B cell (primary cell): ENCODE data around the gene MOXD1. TPM values are rescaled to one million over a fixed set of nuclear protein-coding genes. Genes with fewer than 3 reads are reported as not detected.

Source experiments
- ATAC-seq: fragments of 200-7000 bp; cut with Tn5 transposase; one replicate; pipeline ENCODE4 v1.10.0; 2021; ENCODE audit warnings: low read depth, mild to moderate bottlenecking, moderate number of reproducible peaks, moderate library complexity
- CTCF ChIA-PET: fragments of 350-600 bp; sonication (Branson Sonifier 250); formaldehyde crosslinking; loops from one replicate; lab custom pipeline; 2021; ENCODE audit warnings: antibody characterized with exemption, inconsistent platforms; lab: Charles Lee
- POLR2A ChIA-PET: fragments of 350-600 bp; sonication (Branson Sonifier 250); formaldehyde crosslinking; loops from one replicate; lab custom pipeline; 2021; ENCODE audit warnings: antibody characterized with exemption; lab: Charles Lee
- DNase-seq: peaks from one replicate; pipeline ENCODE4 v3.0.0; 2013
- H2AFZ ChIP-seq: 2 replicates; pipeline ENCODE4 v1.6.1; 2012; ENCODE audit warnings: mild to moderate bottlenecking, low read depth, low read length; ENCODE audit not compliant: insufficient read depth, poor library complexity, severe bottlenecking
- H3K27ac ChIP-seq, 2 donors: 1 replicate in 1 of 2; 2 replicates in 1 of 2; pipeline ENCODE4 v1.5.1; 2012 to 2013; ENCODE audit warnings: low read length in 2 of 2, mild to moderate bottlenecking in 2 of 2, moderate library complexity in 1 of 2
- H3K27me3 ChIP-seq, 4 experiments: fragments of 200-600 bp in 1 of 4; sonication (generic) in 1 of 4; replicated peaks in 1 of 4; 1 replicate in 2 of 4; 2 replicates in 2 of 4; pipeline versions ENCODE4 v1.6.1 to v1.7.0; 2013 to 2016; ENCODE audit warnings: low read length in 3 of 4, mild to moderate bottlenecking in 2 of 4, mixed read lengths in 1 of 4, moderate library complexity in 1 of 4; ENCODE audit not compliant: insufficient read depth in 4 of 4, control insufficient read depth in 3 of 4; ENCODE audit errors: control extremely low read depth in 1 of 4
- H3K36me3 ChIP-seq, 2 experiments: replicated peaks in 1 of 2; 1 replicate in 1 of 2; 2 replicates in 1 of 2; pipeline versions ENCODE4 v1.6.1 to v1.7.1; 2013; ENCODE audit warnings: low read length in 1 of 2; ENCODE audit not compliant: insufficient read depth in 2 of 2, control insufficient read depth in 1 of 2; ENCODE audit errors: control extremely low read depth in 1 of 2, extremely low read depth in 1 of 2
- H3K4me1 ChIP-seq, 2 donors: fragments of 200-600 bp in 1 of 2; sonication (generic) in 1 of 2; 1 replicate in 1 of 2; 2 replicates in 1 of 2; pipeline versions ENCODE4 v1.5.1 to v1.6.1; 2013 to 2017; ENCODE audit warnings: low read length in 2 of 2; ENCODE audit not compliant: control insufficient read depth in 2 of 2, insufficient read depth in 2 of 2
- H3K4me2 ChIP-seq: replicated peaks from 2 replicates; pipeline ENCODE3; 2012; ENCODE audit warnings: mild to moderate bottlenecking, low read depth, low read length; ENCODE audit not compliant: poor library complexity, severe bottlenecking
- H3K4me3 ChIP-seq, 5 experiments: fragments of 200-600 bp in 1 of 5; sonication (generic) in 1 of 5; 1 replicate in 3 of 5; 2 replicates in 2 of 5; pipeline versions ENCODE4 v1.5.1 to v1.7.0; 2011 to 2016; ENCODE audit warnings: low read length in 4 of 5, mild to moderate bottlenecking in 4 of 5, low read depth in 2 of 5, control low read depth in 1 of 5, moderate library complexity in 1 of 5; ENCODE audit not compliant: insufficient read depth in 1 of 5; ENCODE audit errors: control extremely low read depth in 1 of 5, extremely low read depth in 1 of 5
- H3K79me2 ChIP-seq: fragments of 200-600 bp; sonication (generic); one replicate; pipeline ENCODE4 v1.6.0; 2016; ENCODE audit warnings: low read length; ENCODE audit not compliant: control insufficient read depth, insufficient read depth
- H3K9ac ChIP-seq: fragments of 200-600 bp; sonication (generic); 2 replicates; pipeline ENCODE4 v1.6.1; 2017; ENCODE audit warnings: mild to moderate bottlenecking, low read length, moderate library complexity
- H3K9me3 ChIP-seq, 3 donors: one replicate each; pipeline versions ENCODE4 v1.6.1 to v1.7.1; 2013; ENCODE audit warnings: low read length in 2 of 3; ENCODE audit not compliant: control insufficient read depth in 2 of 3, insufficient read depth in 1 of 3; ENCODE audit errors: control extremely low read depth in 1 of 3
- H4K20me1 ChIP-seq: 2 replicates; pipeline ENCODE4 v1.6.0; 2012; ENCODE audit warnings: mild to moderate bottlenecking, low read length; ENCODE audit not compliant: insufficient read depth, control insufficient read depth, poor library complexity, severe bottlenecking
- H3K27ac Mint-ChIP-seq: one replicate; pipeline ENCODE4 v1.8.0; 2021; ENCODE audit warnings: mixed read lengths
- H3K27me3 Mint-ChIP-seq: one replicate; pipeline ENCODE4 v1.8.0; 2021; ENCODE audit warnings: mixed read lengths
- H3K4me1 Mint-ChIP-seq: one replicate; pipeline ENCODE4 v1.8.0; 2021; ENCODE audit warnings: mixed read lengths
- H3K4me3 Mint-ChIP-seq: one replicate; pipeline ENCODE4 v1.8.0; 2021; ENCODE audit warnings: mixed read lengths
- H3K9me3 Mint-ChIP-seq: one replicate; pipeline ENCODE4 v1.8.0; 2022; ENCODE audit warnings: mixed read lengths; ENCODE audit not compliant: insufficient read depth
- CTCF ChIP-seq: fragments of 200-600 bp; IDR thresholded peaks from one replicate; pipeline ENCODE4 v1.8.0; 2022; ENCODE audit warnings: antibody characterized with exemption, mild to moderate bottlenecking
- EZH2 ChIP-seq: IDR thresholded peaks from 2 replicates; pipeline ENCODE4 v1.6.1; 2012; ENCODE audit warnings: borderline replicate concordance, low read depth, mild to moderate bottlenecking, moderate library complexity, low read length; ENCODE audit not compliant: insufficient read depth, poor library complexity, severe bottlenecking
- WGBS: methylation state at CpG from one replicate; pipeline ENCODE4 v1.1.5; 2013; ENCODE audit warnings: missing lambda C conversion rate; ENCODE audit not compliant: insufficient coverage; 5-methylcytosine and 5-hydroxymethylcytosine counted together
- intact Hi-C: fragments of 100-400 bp; cut with micrococcal nuclease; formaldehyde crosslinking; loops from one replicate; pipeline ENCODE4 v1.10.0; 2022
- polyA plus RNA-seq: library from polyadenylated mRNA; depleted of rRNA; stranded (reverse); fragments of >200 nt; gene quantifications from 2 replicates; pipeline ENCODE4 v1.2.3, GENCODE V29; 2012
- total RNA-seq, 2 donors: library from RNA; stranded (reverse); fragments of 120-200 nt in 1 of 2; gene quantifications; 1 replicate in 1 of 2; 2 replicates in 1 of 2; pipeline versions ENCODE4 v1.2.3 to v1.2.4, GENCODE V29; 2013 to 2022

The MOXD1 gene
- total and polyA plus RNA-seq, 2 donors (not counting 1 experiment from before 2014, with no cell fraction given), result 1.5 to 7.0 TPM

DNA sequence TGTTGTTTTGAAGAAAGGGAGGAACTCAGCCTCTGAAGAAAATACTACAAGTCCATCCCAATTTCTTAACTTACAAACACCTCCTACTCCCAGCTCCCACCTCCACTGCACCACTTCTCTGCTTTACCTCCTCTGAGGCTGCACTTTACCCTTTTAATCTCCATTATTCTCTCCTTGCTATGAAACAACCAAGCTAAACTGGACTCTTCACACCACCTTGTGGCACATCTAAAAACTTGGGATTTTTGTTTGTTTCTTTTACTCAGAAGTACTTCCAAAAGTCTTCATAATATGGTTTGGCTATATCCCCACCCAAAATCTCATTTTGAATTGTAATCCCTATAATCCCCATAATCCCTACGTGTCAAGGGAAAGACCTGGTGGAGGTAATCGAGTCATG is 142.2 kb downstream of the MOXD1 start:
- ATAC-seq, result no peak
- no peaks in the 10 kb centered on the region for H3K4me1 Mint-ChIP-seq
- no peak for TF ChIP-seq CTCF
- TF ChIP-seq EZH2, result no peak
- Histone ChIP-seq H4K20me1 (no peaks in the 10 kb centered on the region), H3K36me3 (no peaks in the 10 kb centered on the region), H3K4me2 (no peak overlapping the region), H3K4me1 (no peaks in the 10 kb centered on the region), H3K27ac (no peak overlapping the region), H3K27me3 (no peaks in the 10 kb centered on the region), H3K9me3 (no peaks in the 10 kb centered on the region), H3K79me2 (no peaks in the 10 kb centered on the region), H2AFZ (no peak overlapping the region), H3K9ac (no peak overlapping the region), H3K4me3 (no peak overlapping the region)
- H3K27me3 Mint-ChIP-seq, result peaks cover 13% of the 10 kb centered on the region
- intact Hi-C loops, result no loop called here
- 100% methylated on average over 1 of the region's 2 CpGs for WGBS
- ChIA-PET POLR2A (no interaction called here), CTCF (interaction anchor here (0.7 to 1.7 kb wide), 3 partner anchors 14 to 39 kb away, joined by 3 to 5 read pairs (median 3); no protein-coding TSS in a partner anchor)
- no peak overlapping the region for H3K4me3 Mint-ChIP-seq
- DNase-seq, result no peak
- no peak overlapping the region for H3K27ac Mint-ChIP-seq
- H3K9me3 Mint-ChIP-seq, result no peaks in the 10 kb centered on the region

- ChIA-PET CTCF (no interaction called here), POLR2A (no interaction called here)
- no peak overlapping the region for H2AFZ ChIP-seq
- no peaks in the 10 kb centered on the region for H3K9me3 Mint-ChIP-seq
- H3K4me1 ChIP-seq, result no peaks in the 10 kb centered on the region
- no peak overlapping the region for H3K9ac ChIP-seq
- ATAC-seq (no peak), DNase-seq (no peak)
- H4K20me1 ChIP-seq, result no peaks in the 10 kb centered on the region
- no peaks in the 10 kb centered on the region for H3K9me3 ChIP-seq
- no peaks in the 10 kb centered on the region for H3K27me3 ChIP-seq
- H3K79me2 ChIP-seq, result no peaks in the 10 kb centered on the region
- H3K4me3 Mint-ChIP-seq, result no peak overlapping the region
- intact Hi-C loops, result no loop called here
- no peak overlapping the region for H3K27ac Mint-ChIP-seq
- H3K27me3 Mint-ChIP-seq, result peaks cover 13% of the 10 kb centered on the region
- H3K4me3 ChIP-seq, result no peak overlapping the region
- H3K4me1 Mint-ChIP-seq, result no peaks in the 10 kb centered on the region
- no peak for TF ChIP-seq CTCF
- TF ChIP-seq EZH2, result no peak
- H3K4me2 ChIP-seq, result no peak overlapping the region
- no peaks in the 10 kb centered on the region for H3K36me3 ChIP-seq
- WGBS, result no CpG with 5 or more reads among the region's 1 CpG
- H3K27ac ChIP-seq, result no peak overlapping the region
These were observed 143.7 kb downstream of the MOXD1 start for GRCh38 chr6:132257561-132257960.
